ENCODE data around the gene XXYLT1. TPM values are rescaled to one million over a fixed set of nuclear protein-coding genes. Genes with fewer than 3 reads are reported as not detected.
"Not testable (repeated sequence)": the region's sequence is repeated elsewhere in the genome, so short reads cannot be mapped to it uniquely, and the experiment has no call there.

XXYLT1 gene
- total RNA-seq, 1 experiment from 2014 or later, result 7.3 TPM

DNA sequence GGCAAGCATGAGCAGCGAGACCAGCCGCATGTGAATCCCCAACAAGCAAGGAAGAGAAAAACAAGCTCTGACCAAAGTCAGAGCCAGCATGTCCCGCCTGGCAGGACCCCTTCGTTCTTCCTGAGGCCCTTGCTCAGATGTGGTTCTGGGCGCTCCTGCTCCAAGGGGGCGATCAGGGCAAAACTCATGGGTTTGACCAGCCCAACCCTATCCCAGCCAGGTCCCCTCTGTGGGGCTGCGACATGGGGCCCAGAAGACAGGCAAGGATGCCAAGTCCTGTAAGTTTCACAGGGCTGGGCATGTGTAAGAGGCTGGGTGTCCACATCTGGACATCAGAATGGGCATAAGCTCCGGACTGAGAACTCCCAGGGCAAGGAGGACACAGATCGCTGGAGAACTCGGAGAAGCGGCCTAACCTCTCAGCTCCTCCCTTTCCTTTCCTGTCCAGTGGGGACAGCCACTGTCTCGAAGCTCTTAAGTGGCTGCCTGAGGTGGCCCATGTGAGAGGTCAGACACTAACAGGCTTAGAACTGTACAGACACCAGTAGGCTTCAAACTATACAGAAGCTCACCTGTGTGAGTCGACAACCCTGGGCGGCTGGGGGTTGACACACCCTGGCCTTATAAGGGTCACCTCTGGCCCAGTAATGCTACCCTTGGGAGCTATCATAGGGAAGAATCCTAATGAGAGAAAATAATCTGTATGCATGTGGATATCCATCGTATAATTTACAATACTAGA is 48.9 kb downstream of the XXYLT1 start:
- Histone ChIP-seq H3K36me3 (ENCODE audit: insufficient read depth, low read length) (no peaks in the 10 kb centered on the region), H3K27ac (ENCODE audit: low read length) (no peak overlapping the region), H3K9ac (ENCODE audit: low read length) (no peak overlapping the region), H3K4me1 (ENCODE audit: low read length) (no peaks in the 10 kb centered on the region), H3K9me3 (ENCODE audit: low read length) (no peaks in the 10 kb centered on the region), H2AFZ (ENCODE audit: low read length) (no peak overlapping the region), H4K20me1 (ENCODE audit: insufficient read depth, low read depth, low read length) (peaks cover 6% of the 10 kb centered on the region; the same call in 1 of the 2 replicates), H3K27me3 (ENCODE audit: low read length) (no peaks in the 10 kb centered on the region), H3K4me3 (ENCODE audit: low read length) (no peak overlapping the region), H3K9me2 (replicated peaks; ENCODE audit: insufficient read depth, low read length) (no peaks in the 10 kb centered on the region), H3K4me2 (ENCODE audit: low read depth, low read length, poor library complexity, severe bottlenecking) (no peak overlapping the region), H3K79me2 (ENCODE audit: low read length) (no peaks in the 10 kb centered on the region)
- DNase-seq, result no peak

DNA sequence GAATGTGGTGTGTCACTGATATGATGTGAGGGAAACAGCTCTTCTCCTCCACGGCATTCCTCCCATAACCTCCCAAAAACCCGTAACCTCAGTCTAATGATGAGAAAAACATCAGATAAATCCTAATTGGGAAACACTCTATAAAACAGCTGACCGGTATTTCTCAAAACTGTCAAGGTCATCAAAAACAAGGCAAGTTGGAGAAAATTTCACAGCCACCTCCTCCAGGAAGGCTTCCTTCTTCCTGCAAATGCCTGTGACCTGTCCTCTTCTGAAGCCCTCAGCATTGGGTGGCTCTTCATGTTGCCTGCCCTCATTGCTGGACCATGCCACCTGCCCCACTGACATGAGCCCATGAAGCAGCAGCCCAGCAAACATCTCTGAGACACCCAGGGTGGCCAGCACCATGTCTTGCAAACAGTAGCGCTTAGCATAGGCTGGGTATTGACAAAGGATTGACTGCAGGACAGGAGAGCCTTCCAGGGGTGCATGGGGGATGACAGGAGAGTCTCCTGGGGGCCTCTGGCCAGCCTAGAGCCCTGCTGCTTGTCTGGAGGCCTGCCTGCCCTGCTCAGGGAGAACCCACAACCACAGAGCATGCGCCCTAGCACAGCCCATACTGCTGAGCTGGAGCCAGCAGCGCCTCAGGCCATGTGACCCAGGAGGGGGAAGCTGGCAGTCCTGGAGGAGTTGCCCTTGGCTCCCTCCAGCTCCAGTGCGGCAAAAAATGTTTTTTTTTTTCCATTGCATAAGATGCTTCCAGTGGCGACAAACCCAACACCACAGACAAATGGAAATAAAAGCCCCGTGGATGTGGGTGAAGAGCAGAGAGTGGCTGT is 49.7 kb downstream of the XXYLT1 start:
- Histone ChIP-seq H3K79me2 (ENCODE audit: low read length) (no peaks in the 10 kb centered on the region), H3K27me3 (ENCODE audit: low read length) (no peaks in the 10 kb centered on the region), H3K4me2 (ENCODE audit: low read depth, low read length, poor library complexity, severe bottlenecking) (no peak overlapping the region), H3K9me3 (ENCODE audit: low read length) (no peaks in the 10 kb centered on the region), H3K36me3 (ENCODE audit: insufficient read depth, low read length) (no peaks in the 10 kb centered on the region), H3K4me1 (ENCODE audit: low read length) (no peaks in the 10 kb centered on the region), H3K9me2 (replicated peaks; ENCODE audit: insufficient read depth, low read length) (no peaks in the 10 kb centered on the region), H3K9ac (ENCODE audit: low read length) (no peak overlapping the region), H4K20me1 (ENCODE audit: insufficient read depth, low read depth, low read length) (no peaks in the 10 kb centered on the region), H2AFZ (ENCODE audit: low read length) (no peak overlapping the region), H3K4me3 (ENCODE audit: low read length) (no peak overlapping the region), H3K27ac (ENCODE audit: low read length) (no peak overlapping the region)
- no peak for DNase-seq

DNA sequence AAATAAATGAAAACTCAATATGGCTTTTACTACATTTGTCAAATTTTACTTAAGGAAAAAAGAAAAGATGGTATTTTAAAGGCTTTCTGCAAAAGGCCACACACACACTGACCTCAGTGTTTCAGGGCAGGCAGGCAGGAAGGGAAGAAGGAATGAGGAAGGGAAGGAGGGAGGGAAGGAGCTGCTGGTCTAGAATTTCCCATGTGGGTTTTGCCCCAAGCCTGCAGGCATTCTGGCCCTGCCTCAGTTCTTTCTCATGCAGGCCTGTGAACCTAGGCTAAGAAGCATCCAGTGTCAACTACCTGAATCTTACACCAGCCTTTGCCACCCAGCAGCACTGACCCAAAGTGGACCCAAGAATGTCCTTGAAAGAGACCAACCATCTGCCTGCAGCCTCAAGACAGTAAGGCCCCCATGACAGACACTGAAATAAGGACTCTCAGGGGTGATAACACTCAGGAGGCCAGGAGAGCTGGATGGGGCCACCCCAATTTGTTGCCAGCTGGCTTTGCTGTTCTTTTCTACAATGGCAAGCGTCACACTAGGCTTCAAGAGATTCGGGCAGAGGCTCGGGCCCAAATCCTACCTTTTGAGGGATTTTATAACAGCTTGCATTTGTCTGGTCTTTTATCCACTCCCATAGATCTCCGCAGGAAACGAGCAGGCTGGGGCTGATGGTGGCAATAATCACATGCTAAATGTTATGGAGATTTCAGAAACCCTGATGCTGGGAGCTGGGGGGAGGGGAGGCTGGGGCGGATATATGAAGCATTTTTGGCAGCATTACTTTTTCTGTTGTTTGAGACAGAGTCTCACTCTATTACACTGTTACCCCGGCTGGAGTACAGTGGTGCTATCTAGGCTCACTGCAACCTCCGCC is 51.4 kb downstream of the XXYLT1 start:
- H3K4me1 ChIP-seq (ENCODE audit: low read length), result no peaks in the 10 kb centered on the region
- H2AFZ ChIP-seq (ENCODE audit: low read length), result no peak overlapping the region
- H3K9me2 ChIP-seq (replicated peaks; ENCODE audit: insufficient read depth, low read length), result no peaks in the 10 kb centered on the region
- H3K4me3 ChIP-seq (ENCODE audit: low read length), result no peak overlapping the region
- H3K27ac ChIP-seq (ENCODE audit: low read length), result no peak overlapping the region
- 0 out of 2 replicates have a peak, but pooled peaks cover 1% of the 10 kb centered on the region for H4K20me1 ChIP-seq (ENCODE audit: insufficient read depth, low read depth, low read length)
- H3K27me3 ChIP-seq (ENCODE audit: low read length), result no peaks in the 10 kb centered on the region
- no peak overlapping the region for H3K4me2 ChIP-seq (ENCODE audit: low read depth, low read length, poor library complexity, severe bottlenecking)
- H3K36me3 ChIP-seq (ENCODE audit: insufficient read depth, low read length), result no peaks in the 10 kb centered on the region
- no peak overlapping the region for H3K9ac ChIP-seq (ENCODE audit: low read length)
- DNase-seq, result no peak
- H3K79me2 ChIP-seq (ENCODE audit: low read length), result no peaks in the 10 kb centered on the region
- no peaks in the 10 kb centered on the region for H3K9me3 ChIP-seq (ENCODE audit: low read length)

DNA sequence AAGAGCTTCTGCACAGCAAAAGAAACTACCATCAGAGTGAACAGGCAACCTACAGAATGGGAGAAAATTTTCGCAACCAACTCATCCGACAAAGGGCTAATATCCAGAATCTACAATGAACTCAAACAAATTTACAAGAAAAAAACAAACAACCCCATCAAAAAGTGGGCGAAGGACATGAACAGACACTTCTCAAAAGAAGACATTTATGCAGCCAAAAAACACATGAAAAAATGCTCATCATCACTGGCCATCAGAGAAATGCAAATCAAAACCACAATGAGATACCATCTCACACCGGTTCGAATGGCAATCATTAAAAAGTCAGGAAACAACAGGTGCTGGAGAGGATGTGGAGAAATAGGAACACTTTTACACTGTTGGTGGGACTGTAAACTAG is 52.6 kb downstream of the XXYLT1 start:
- DNase-seq; H3K79me2 ChIP-seq (ENCODE audit: low read length); H3K27ac ChIP-seq (ENCODE audit: low read length); H2AFZ ChIP-seq (ENCODE audit: low read length); H3K4me1 ChIP-seq (ENCODE audit: low read length); H3K9me2 ChIP-seq (replicated peaks; ENCODE audit: insufficient read depth, low read length); H3K4me2 ChIP-seq (ENCODE audit: low read depth, low read length, poor library complexity, severe bottlenecking); H3K9ac ChIP-seq (ENCODE audit: low read length); H3K4me3 ChIP-seq (ENCODE audit: low read length); H3K9me3 ChIP-seq (ENCODE audit: low read length); H3K27me3 ChIP-seq (ENCODE audit: low read length); H3K36me3 ChIP-seq (ENCODE audit: insufficient read depth, low read length): not testable (repeated sequence)
- H4K20me1 ChIP-seq (ENCODE audit: insufficient read depth, low read depth, low read length), result 0 out of 2 replicates have a peak, but pooled peaks cover 12% of the 10 kb centered on the region

GRCh38 chr3:195215576-195215975 is 55.4 kb downstream of the XXYLT1 start:
- not testable (repeated sequence) for H3K27ac ChIP-seq (ENCODE audit: low read length); H3K4me1 ChIP-seq (ENCODE audit: low read length); DNase-seq; H3K79me2 ChIP-seq (ENCODE audit: low read length); H3K9me2 ChIP-seq (replicated peaks; ENCODE audit: insufficient read depth, low read length); H3K9me3 ChIP-seq (ENCODE audit: low read length); H3K4me2 ChIP-seq (ENCODE audit: low read depth, low read length, poor library complexity, severe bottlenecking); H3K36me3 ChIP-seq (ENCODE audit: insufficient read depth, low read length); H3K9ac ChIP-seq (ENCODE audit: low read length); H3K4me3 ChIP-seq (ENCODE audit: low read length); H2AFZ ChIP-seq (ENCODE audit: low read length); H3K27me3 ChIP-seq (ENCODE audit: low read length)
- peaks cover 33% of the 10 kb centered on the region for H4K20me1 ChIP-seq (ENCODE audit: insufficient read depth, low read depth, low read length)

- Histone ChIP-seq H3K9me3 (ENCODE audit: low read length) (no peaks in the 10 kb centered on the region), H3K4me2 (ENCODE audit: low read depth, low read length, poor library complexity, severe bottlenecking) (no peak overlapping the region), H3K9me2 (replicated peaks; ENCODE audit: insufficient read depth, low read length) (no peaks in the 10 kb centered on the region), H3K79me2 (ENCODE audit: low read length) (no peaks in the 10 kb centered on the region), H3K27me3 (ENCODE audit: low read length) (no peaks in the 10 kb centered on the region; the same call in 1 of the 2 replicates), H4K20me1 (ENCODE audit: insufficient read depth, low read depth, low read length) (peaks cover 43% of the 10 kb centered on the region), H3K4me3 (ENCODE audit: low read length) (no peak overlapping the region), H2AFZ (ENCODE audit: low read length) (no peak overlapping the region), H3K9ac (ENCODE audit: low read length) (no peak overlapping the region), H3K4me1 (ENCODE audit: low read length) (no peaks in the 10 kb centered on the region), H3K36me3 (ENCODE audit: insufficient read depth, low read length) (no peaks in the 10 kb centered on the region), H3K27ac (ENCODE audit: low read length) (no peak overlapping the region)
- no peak for DNase-seq
These were observed 56.6 kb downstream of the XXYLT1 start for GRCh38 chr3:195214381-195214780.

DNA sequence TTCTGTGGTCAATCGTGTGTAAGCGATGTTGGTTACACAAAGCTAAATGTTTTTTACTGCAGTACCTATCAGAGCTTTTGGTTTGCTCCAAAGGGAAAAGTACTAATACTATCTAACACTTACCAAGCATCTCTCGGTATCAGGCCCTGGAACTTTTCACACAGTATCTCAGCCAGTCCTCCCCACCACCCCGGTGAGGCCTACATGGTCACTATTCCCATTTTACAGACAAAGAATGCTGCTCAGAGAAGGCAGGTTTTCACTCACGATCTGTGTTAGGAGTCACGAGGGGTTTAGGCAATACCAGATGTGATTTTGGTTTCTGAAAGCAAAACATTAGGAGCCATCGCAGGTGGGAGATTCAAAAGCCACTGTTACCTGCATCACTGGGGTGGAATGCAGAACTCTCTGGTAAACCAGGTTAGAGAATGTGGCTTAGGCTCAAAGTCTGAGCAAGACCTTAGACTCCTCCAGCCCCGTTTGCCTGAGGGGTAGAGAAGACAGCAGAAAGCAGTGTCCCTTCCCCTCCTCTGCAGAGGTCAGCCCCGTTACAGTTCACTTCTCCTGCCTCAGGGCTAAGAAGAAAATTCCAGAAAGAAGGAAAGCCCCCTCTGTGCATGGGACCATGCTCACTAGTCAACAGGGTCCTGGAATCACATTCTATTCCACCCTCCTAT is 57.2 kb downstream of the XXYLT1 start:
- Histone ChIP-seq H3K9me2 (replicated peaks; ENCODE audit: insufficient read depth, low read length) (no peaks in the 10 kb centered on the region), H3K9ac (ENCODE audit: low read length) (no peak overlapping the region), H3K79me2 (ENCODE audit: low read length) (no peaks in the 10 kb centered on the region), H3K9me3 (ENCODE audit: low read length) (no peaks in the 10 kb centered on the region), H2AFZ (ENCODE audit: low read length) (no peak overlapping the region), H3K4me2 (ENCODE audit: low read depth, low read length, poor library complexity, severe bottlenecking) (no peak overlapping the region), H3K36me3 (ENCODE audit: insufficient read depth, low read length) (no peaks in the 10 kb centered on the region), H3K4me3 (ENCODE audit: low read length) (no peak overlapping the region), H3K27ac (ENCODE audit: low read length) (no peak overlapping the region), H4K20me1 (ENCODE audit: insufficient read depth, low read depth, low read length) (peaks cover 49% of the 10 kb centered on the region), H3K4me1 (ENCODE audit: low read length) (no peaks in the 10 kb centered on the region), H3K27me3 (ENCODE audit: low read length) (no peaks in the 10 kb centered on the region; the same call in 1 of the 2 replicates)
- no peak for DNase-seq
